ENCODE measurements around the gene GSG1L. TPM values are rescaled to one million over a fixed set of nuclear protein-coding genes. Genes with fewer than 3 reads are reported as not detected.
A peak's percentile ranks its signal among the peaks of the same experiment; 100 is the strongest.

The GSG1L gene
- total RNA-seq, 1 experiment from 2014 or later = not detected

DNA sequence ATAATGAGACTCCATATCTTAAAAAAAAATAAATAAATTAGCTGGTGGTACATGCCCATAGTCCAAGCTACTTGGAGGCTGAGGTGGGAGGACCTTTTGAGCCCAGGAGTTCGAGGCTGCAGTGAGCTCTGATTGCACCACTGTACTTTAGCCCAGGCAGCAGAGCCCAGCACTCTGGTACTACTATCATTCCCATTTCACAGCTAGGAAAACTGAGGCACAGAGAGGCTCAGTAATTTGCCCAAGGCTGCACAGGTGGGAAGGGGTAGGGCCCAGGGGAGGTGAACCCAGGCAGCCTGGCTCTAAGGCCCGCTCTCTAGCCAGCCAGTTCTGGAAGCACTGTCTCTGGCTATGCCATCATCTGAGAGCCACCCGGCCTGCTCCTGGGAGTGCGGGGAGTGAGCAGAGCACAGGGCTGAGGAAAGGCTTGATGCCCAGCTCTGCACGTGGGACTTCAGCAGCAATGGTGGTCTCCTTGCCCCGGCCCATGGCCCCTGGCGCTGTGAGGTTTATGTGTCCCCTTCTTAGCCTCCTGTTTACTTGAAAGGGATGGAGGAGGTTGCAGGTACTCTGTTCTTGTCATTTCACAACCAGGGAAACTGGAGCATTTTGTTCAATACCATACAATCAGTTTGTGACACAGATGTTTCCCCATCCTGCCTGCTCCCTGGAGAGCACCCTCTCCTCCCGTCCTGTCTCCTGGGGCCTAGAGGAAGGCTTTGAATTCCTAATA is 291.3 kb downstream of the GSG1L start:
- no peak for DNase-seq
- H3K9me3 ChIP-seq (ENCODE audit: insufficient read depth, low read depth) = no peaks in the 10 kb centered on the region
- no peak overlapping the region for H3K4me3 ChIP-seq
- peaks cover 11% of the 10 kb centered on the region; the same call in 1 of the 2 replicates for H3F3A ChIP-seq (ENCODE audit: insufficient read depth, low read depth)
- no peaks in the 10 kb centered on the region for H4K20me1 ChIP-seq (ENCODE audit: insufficient read depth)
- intact Hi-C loops (cut with micrococcal nuclease; ENCODE audit: unreplicated experiment) = no loop called here
- H3K27ac ChIP-seq = no peak overlapping the region
- H3K9me2 ChIP-seq (ENCODE audit: insufficient read depth) = no peaks in the 10 kb centered on the region
- H2AFZ ChIP-seq = no peak overlapping the region
- H3K4me2 ChIP-seq = no peak overlapping the region
- no TSS peak for BruUV-seq (replicated peaks)
- H3K36me3 ChIP-seq (ENCODE audit: low read depth) = no peaks in the 10 kb centered on the region
- POLR2A ChIA-PET (ENCODE audit: unreplicated experiment) = no interaction called here
- CTCF ChIA-PET = no interaction called here
- no peaks in the 10 kb centered on the region for H3K4me1 ChIP-seq (replicated peaks; ENCODE audit: insufficient read depth)
- TF ChIP-seq EZH2 (IDR thresholded peaks at IDR 0.05; ENCODE audit: low read depth) = no peak
- TF ChIP-seq, protein P1, sequence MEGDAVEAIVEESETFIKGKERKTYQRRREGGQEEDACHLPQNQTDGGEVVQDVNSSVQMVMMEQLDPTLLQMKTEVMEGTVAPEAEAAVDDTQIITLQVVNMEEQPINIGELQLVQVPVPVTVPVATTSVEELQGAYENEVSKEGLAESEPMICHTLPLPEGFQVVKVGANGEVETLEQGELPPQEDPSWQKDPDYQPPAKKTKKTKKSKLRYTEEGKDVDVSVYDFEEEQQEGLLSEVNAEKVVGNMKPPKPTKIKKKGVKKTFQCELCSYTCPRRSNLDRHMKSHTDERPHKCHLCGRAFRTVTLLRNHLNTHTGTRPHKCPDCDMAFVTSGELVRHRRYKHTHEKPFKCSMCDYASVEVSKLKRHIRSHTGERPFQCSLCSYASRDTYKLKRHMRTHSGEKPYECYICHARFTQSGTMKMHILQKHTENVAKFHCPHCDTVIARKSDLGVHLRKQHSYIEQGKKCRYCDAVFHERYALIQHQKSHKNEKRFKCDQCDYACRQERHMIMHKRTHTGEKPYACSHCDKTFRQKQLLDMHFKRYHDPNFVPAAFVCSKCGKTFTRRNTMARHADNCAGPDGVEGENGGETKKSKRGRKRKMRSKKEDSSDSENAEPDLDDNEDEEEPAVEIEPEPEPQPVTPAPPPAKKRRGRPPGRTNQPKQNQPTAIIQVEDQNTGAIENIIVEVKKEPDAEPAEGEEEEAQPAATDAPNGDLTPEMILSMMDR (conservative IDR thresholded peaks at IDR 0.05) = no peak
- H3K27me3 ChIP-seq (ENCODE audit: insufficient read depth, low read depth) = no peaks in the 10 kb centered on the region
- H3K79me2 ChIP-seq (ENCODE audit: low read depth) = no peaks in the 10 kb centered on the region

DNA sequence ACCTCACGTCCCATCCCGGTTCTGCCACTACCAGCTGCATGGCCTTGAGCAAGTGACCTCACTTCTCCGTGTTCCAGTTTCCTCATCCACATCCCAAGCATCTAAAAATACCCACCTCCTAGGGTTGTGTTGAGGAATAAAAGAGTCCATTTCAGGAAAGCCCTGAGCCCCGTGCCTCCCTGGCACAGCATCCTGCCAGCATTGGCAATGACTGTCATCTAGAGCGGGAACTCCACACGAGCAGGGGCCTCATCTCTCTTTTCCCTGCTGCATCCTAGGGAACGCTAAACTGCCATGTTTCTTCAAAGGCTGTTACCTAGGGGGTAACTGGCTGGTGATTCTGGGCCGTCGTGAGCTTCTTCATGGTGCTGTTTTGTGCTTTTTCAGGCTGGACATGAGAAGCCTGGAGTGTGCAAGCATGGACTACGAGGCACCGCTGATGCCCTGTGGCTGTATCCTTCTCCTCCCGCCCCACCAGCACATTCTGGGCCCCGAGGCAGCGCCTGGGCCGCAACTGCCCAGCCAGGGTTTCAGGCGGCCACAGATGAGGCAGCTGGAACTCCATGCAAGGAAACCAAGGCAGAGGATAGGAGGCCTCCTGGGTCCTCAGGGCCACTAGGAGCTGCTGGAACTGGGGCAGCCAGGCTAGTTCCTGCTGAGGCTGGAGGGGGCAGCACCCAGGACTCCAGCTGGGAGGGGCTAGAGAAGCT is 292.2 kb downstream of the GSG1L start:
- Histone ChIP-seq H3K79me2 (ENCODE audit: low read depth) (no peaks in the 10 kb centered on the region), H3K4me2 (no peak overlapping the region), H4K20me1 (ENCODE audit: insufficient read depth) (no peaks in the 10 kb centered on the region), H3K27ac (no peak overlapping the region), H3F3A (ENCODE audit: insufficient read depth, low read depth) (peaks cover 11% of the 10 kb centered on the region; the same call in 1 of the 2 replicates), H3K4me1 (replicated peaks; ENCODE audit: insufficient read depth) (no peaks in the 10 kb centered on the region), H3K36me3 (ENCODE audit: low read depth) (peaks cover 5% of the 10 kb centered on the region; the same call in 1 of the 2 replicates), H3K4me3 (no peak overlapping the region), H3K27me3 (ENCODE audit: insufficient read depth, low read depth) (no peaks in the 10 kb centered on the region), H2AFZ (no peak overlapping the region), H3K9me2 (ENCODE audit: insufficient read depth) (no peaks in the 10 kb centered on the region), H3K9me3 (ENCODE audit: insufficient read depth, low read depth) (no peaks in the 10 kb centered on the region)
- CTCF ChIA-PET = no interaction called here
- intact Hi-C loops (cut with micrococcal nuclease; ENCODE audit: unreplicated experiment) = no loop called here
- TF ChIP-seq, protein P1 (conservative IDR thresholded peaks at IDR 0.05) = no peak
- no peak for TF ChIP-seq EZH2 (IDR thresholded peaks at IDR 0.05; ENCODE audit: low read depth)
- POLR2A ChIA-PET (ENCODE audit: unreplicated experiment) = no interaction called here
- no TSS peak for BruUV-seq (replicated peaks)
- no peak for DNase-seq

DNA sequence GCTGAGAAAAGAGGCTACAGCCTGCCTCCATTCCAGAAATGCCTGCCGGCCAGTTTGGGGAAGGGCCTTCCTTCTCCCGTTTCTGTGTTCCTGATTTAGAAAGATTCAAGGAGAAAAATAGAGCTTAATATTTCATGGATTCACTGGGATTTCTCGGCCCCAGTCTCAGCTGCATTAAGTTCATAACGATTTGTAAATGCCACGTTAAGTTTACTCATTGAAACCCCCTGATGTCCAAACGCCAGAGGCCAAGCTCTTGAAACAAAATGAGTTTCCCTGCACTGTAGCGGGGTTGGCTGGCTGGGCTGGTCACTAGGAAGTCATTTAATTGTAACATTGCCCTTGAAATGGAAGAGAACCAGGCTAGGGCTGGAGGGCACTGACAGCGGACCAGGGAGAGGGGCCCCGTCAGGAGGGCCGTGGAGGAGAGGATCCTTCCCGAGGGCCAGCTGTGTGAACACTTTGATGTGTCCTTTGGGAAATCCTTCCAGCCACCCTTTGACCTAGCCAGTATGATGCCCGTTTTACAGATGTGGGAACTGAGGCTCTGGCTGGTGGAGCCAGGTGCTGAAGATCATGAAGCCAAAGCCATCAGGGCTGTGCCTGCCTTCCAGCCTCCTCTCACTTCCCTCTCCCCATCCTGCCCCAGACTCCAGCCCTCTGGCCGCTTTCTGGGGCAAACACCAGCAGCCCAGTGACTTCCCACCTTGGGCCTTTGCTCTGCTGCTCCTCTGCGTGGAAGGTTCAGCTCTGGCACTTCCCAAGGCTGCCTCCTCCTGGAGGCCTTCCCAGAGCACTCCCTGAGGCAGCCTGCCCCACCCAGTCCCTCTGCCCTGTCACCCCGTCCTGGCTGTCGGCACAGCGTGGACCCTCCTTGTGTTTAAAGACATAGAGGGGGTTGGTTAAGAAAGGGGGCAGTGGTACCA is 293.0 kb downstream of the GSG1L start:
- Histone ChIP-seq H3K9me3 (ENCODE audit: insufficient read depth, low read depth) (no peaks in the 10 kb centered on the region), H3K4me3 (no peak overlapping the region), H3K4me2 (no peak overlapping the region), H2AFZ (no peak overlapping the region), H4K20me1 (ENCODE audit: insufficient read depth) (no peaks in the 10 kb centered on the region), H3K27ac (no peak overlapping the region), H3K36me3 (ENCODE audit: low read depth) (peaks cover 7% of the 10 kb centered on the region; the same call in 1 of the 2 replicates), H3K27me3 (ENCODE audit: insufficient read depth, low read depth) (no peaks in the 10 kb centered on the region), H3K4me1 (replicated peaks; ENCODE audit: insufficient read depth) (no peaks in the 10 kb centered on the region), H3K79me2 (ENCODE audit: low read depth) (no peaks in the 10 kb centered on the region), H3K9me2 (ENCODE audit: insufficient read depth) (no peaks in the 10 kb centered on the region), H3F3A (ENCODE audit: insufficient read depth, low read depth) (peaks cover 11% of the 10 kb centered on the region; the same call in 1 of the 2 replicates)
- POLR2A ChIA-PET (ENCODE audit: unreplicated experiment) = interaction anchor here (0.6 to 0.7 kb wide), 5 partner anchors 19 to 493 kb away, joined by 4 to 7 read pairs (median 5); no protein-coding TSS in a partner anchor
- TF ChIP-seq, protein P1 (conservative IDR thresholded peaks at IDR 0.05) = no peak
- no peak for TF ChIP-seq EZH2 (IDR thresholded peaks at IDR 0.05; ENCODE audit: low read depth)
- no peak for DNase-seq
- CTCF ChIA-PET = no interaction called here
- BruUV-seq (replicated peaks) = TSS peak; percentile 32
- intact Hi-C loops (cut with micrococcal nuclease; ENCODE audit: unreplicated experiment) = loop anchor here (1.0 kb wide), 1 partner anchor 21 kb away; no protein-coding TSS in a partner anchor

All from PC-9 (cell line).